GM23338 (cell line): ENCODE results near the gene AHNAK2.

Experiments used
- EZH2 ChIP-seq: fragments of 200-600 bp; sonication (generic); IDR thresholded peaks from one replicate; pipeline ENCODE4 v1.8.0; 2017; ENCODE audit warnings: antibody characterized with exemption, mild to moderate bottlenecking, low read depth; ENCODE audit not compliant: unreplicated experiment
- EZH2phosphoT487 ChIP-seq: fragments of 200-600 bp; sonication (generic); IDR thresholded peaks from one replicate; pipeline ENCODE4 v1.8.1; 2018; ENCODE audit warnings: antibody characterized with exemption; ENCODE audit not compliant: unreplicated experiment
- ZNF331 ChIP-seq: fragments of 250-450 bp; sonication (Bioruptor Pico); IDR thresholded peaks from 2 replicates; pipeline ENCODE4 v1.5.0; 2020; ENCODE audit warnings: low read depth, mild to moderate bottlenecking, moderate library complexity
- TF ChIP-seq, protein P1 (sequence below), 2 experiments: fragments of 200-600 bp in 1 of 2; sonication (generic) in 1 of 2; conservative IDR thresholded peaks; 2 replicates each; pipeline versions ENCODE4 v1.5.1 to v1.6.1; 2016 to 2017; ENCODE audit warnings: antibody characterized with exemption in 2 of 2, low read depth in 2 of 2, mild to moderate bottlenecking in 2 of 2, moderate library complexity in 1 of 2
- TF ChIP-seq, protein P2 (sequence below): IDR thresholded peaks from 2 replicates; pipeline ENCODE4 v1.6.1; 2016; ENCODE audit warnings: antibody characterized with exemption

DNA sequence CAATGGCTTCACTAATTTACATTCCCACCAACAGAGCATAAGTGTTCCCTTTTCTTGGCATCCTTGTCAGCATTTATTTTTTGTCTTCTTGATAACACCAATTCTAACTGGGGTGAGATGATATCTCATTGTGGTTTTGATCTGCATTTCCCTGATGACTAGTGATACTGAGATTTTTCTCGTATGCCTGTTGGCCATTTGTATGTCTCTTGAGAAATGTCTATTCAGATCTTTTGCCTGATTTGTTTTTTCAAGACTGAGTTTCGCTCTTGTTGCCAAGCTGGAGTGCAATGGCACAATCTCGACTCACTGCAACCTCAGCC, 58.2 kb downstream of the AHNAK2 start:
- no peak for TF ChIP-seq ZNF331 (CRISPR knock-in tag)
- TF ChIP-seq, protein P1, sequence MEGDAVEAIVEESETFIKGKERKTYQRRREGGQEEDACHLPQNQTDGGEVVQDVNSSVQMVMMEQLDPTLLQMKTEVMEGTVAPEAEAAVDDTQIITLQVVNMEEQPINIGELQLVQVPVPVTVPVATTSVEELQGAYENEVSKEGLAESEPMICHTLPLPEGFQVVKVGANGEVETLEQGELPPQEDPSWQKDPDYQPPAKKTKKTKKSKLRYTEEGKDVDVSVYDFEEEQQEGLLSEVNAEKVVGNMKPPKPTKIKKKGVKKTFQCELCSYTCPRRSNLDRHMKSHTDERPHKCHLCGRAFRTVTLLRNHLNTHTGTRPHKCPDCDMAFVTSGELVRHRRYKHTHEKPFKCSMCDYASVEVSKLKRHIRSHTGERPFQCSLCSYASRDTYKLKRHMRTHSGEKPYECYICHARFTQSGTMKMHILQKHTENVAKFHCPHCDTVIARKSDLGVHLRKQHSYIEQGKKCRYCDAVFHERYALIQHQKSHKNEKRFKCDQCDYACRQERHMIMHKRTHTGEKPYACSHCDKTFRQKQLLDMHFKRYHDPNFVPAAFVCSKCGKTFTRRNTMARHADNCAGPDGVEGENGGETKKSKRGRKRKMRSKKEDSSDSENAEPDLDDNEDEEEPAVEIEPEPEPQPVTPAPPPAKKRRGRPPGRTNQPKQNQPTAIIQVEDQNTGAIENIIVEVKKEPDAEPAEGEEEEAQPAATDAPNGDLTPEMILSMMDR (conservative IDR thresholded peaks at IDR 0.05; ENCODE audit: low read depth in 2 of 2) = no peak
- no peak for TF ChIP-seq EZH2
- no peak for TF ChIP-seq EZH2phosphoT487
- TF ChIP-seq, protein P2, sequence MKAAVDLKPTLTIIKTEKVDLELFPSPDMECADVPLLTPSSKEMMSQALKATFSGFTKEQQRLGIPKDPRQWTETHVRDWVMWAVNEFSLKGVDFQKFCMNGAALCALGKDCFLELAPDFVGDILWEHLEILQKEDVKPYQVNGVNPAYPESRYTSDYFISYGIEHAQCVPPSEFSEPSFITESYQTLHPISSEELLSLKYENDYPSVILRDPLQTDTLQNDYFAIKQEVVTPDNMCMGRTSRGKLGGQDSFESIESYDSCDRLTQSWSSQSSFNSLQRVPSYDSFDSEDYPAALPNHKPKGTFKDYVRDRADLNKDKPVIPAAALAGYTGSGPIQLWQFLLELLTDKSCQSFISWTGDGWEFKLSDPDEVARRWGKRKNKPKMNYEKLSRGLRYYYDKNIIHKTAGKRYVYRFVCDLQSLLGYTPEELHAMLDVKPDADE = no peak
